Ectodermal cell (in vitro differentiated cells): Measurements from ENCODE around the gene TERF2IP.
A peak's percentile ranks its signal among the peaks of the same experiment; 100 is the strongest.

ENCODE experiments used
- H3K27ac ChIP-seq: 2 replicates; pipeline ENCODE4 v1.7.0; 2013; ENCODE audit warnings: mild to moderate bottlenecking, low read depth, low read length; ENCODE audit not compliant: insufficient read depth, poor library complexity, severe bottlenecking
- H3K27me3 ChIP-seq: 2 replicates; pipeline ENCODE4 v1.7.0; 2013; ENCODE audit warnings: mild to moderate bottlenecking, low read length; ENCODE audit not compliant: insufficient read depth, control insufficient read depth, poor library complexity, severe bottlenecking
- H3K36me3 ChIP-seq: one replicate; pipeline ENCODE4 v1.7.0; 2013; ENCODE audit warnings: low read length; ENCODE audit not compliant: control insufficient read depth, insufficient read depth
- H3K4me1 ChIP-seq: one replicate; pipeline ENCODE4 v1.7.0; 2013; ENCODE audit warnings: low read length; ENCODE audit not compliant: control insufficient read depth, insufficient read depth
- H3K4me3 ChIP-seq: 2 replicates; pipeline ENCODE4 v1.7.0; 2013; ENCODE audit warnings: low read depth, low read length, control low read depth; ENCODE audit not compliant: insufficient read depth
- H3K9me3 ChIP-seq: 2 replicates; pipeline ENCODE4 v1.7.0; 2013; ENCODE audit warnings: mild to moderate bottlenecking, low read length, moderate library complexity; ENCODE audit not compliant: control insufficient read depth
- WGBS, 2 experiments: methylation state at CpG; one replicate each; pipeline ENCODE4 v1.1.7; 2013; ENCODE audit warnings: missing lambda C conversion rate in 2 of 2; 5-methylcytosine and 5-hydroxymethylcytosine counted together

Gene TERF2IP

DNA sequence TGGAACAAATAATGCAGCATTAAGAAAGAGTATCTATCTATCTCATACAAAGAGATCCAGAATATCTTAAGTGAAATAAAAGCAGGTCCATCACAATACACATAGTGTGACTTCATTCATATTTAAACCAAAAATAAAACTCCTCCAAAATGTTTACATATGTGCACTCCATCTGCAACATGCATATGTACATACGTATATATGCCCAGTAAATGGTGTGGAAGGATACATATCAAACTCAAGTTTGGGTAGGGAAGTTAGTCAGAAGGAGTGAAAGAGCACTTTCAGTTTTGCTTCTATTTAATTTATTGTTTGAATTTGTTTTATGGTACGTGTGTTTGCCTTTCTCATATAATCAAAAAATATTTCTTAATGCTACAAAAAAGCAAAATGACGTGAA lies 12.5 kb upstream of the TERF2IP start:
- 88 to 94% methylated on average over 1 to 2 of the region's 3 CpGs for WGBS, 2 experiments
- Histone ChIP-seq H3K27me3 (no peaks in the 10 kb centered on the region), H3K4me3 (no peak overlapping the region), H3K9me3 (no peaks in the 10 kb centered on the region), H3K27ac (no peak overlapping the region), H3K4me1 (no peaks in the 10 kb centered on the region), H3K36me3 (peaks cover 50% of the 10 kb centered on the region)

- WGBS, 2 experiments = 93 to 97% methylated on average over 6 of the region's 6 CpGs
- H3K4me1 ChIP-seq = no peaks in the 10 kb centered on the region
- peaks cover 28% of the 10 kb centered on the region for H3K36me3 ChIP-seq
- H3K27ac ChIP-seq = no peak overlapping the region
- no peaks in the 10 kb centered on the region for H3K27me3 ChIP-seq
- H3K4me3 ChIP-seq = no peak overlapping the region
- H3K9me3 ChIP-seq = no peaks in the 10 kb centered on the region
These were observed 7.0 kb upstream of the TERF2IP start for GRCh38 chr16:75640598-75640997.

- WGBS, 2 experiments = 97% methylated on average over 7 of the region's 7 CpGs
- H3K27ac ChIP-seq = no peak overlapping the region
- no peaks in the 10 kb centered on the region for H3K9me3 ChIP-seq
- H3K4me1 ChIP-seq = peaks cover 4% of the 10 kb centered on the region
- no peaks in the 10 kb centered on the region for H3K27me3 ChIP-seq
- H3K4me3 ChIP-seq = no peak overlapping the region
- peaks cover 15% of the 10 kb centered on the region for H3K36me3 ChIP-seq
These were observed 3.1 kb upstream of the TERF2IP start for GRCh38 chr16:75644240-75645012.

DNA sequence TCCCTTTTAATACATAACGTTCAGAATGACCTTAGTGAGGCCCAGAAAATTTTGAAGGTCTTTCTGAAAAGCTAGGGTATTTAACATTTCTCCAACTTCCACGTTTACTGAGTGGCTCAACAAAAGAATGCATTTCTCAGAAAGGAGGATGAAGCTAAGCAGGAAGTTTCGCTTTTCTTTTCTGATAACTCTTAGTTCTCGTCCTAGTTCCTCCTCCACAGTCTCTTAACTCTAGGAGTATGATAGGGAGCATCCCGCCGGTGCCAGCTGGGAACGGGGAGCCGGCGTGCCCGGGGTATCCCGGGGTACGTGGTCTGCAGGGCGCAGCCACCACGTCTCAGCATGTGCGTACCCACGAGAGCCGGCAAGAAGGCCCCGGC lies 471 bp upstream of the TERF2IP start:
- Histone ChIP-seq H3K27me3 (no peaks in the 10 kb centered on the region), H3K36me3 (no peaks in the 10 kb centered on the region), H3K9me3 (no peaks in the 10 kb centered on the region), H3K4me3 (peak overlapping the region; percentile 98), H3K4me1 (peaks cover 14% of the 10 kb centered on the region), H3K27ac (no peak overlapping the region)
- 0% methylated on average over 18 of the region's 18 CpGs for WGBS, 2 experiments

- Histone ChIP-seq H3K36me3 (no peaks in the 10 kb centered on the region), H3K4me3 (peak overlapping the region; percentile 98), H3K9me3 (no peaks in the 10 kb centered on the region), H3K27me3 (no peaks in the 10 kb centered on the region), H3K27ac (peak overlapping the region; percentile 83), H3K4me1 (peaks cover 14% of the 10 kb centered on the region)
- 0 to 1% methylated on average over 62 of the region's 62 CpGs for WGBS, 2 experiments
These were observed 898 bp downstream of the TERF2IP start for GRCh38 chr16:75648265-75649076.

GRCh38 chr16:75653922-75654321 lies 6.3 kb downstream of the TERF2IP start:
- Histone ChIP-seq H3K27me3 (no peaks in the 10 kb centered on the region), H3K4me3 (no peak overlapping the region), H3K27ac (no peak overlapping the region), H3K9me3 (no peaks in the 10 kb centered on the region), H3K36me3 (peaks cover 21% of the 10 kb centered on the region), H3K4me1 (peaks cover 10% of the 10 kb centered on the region)
- WGBS, 2 experiments = 79 to 100% methylated on average over 1 of the region's 1 CpG

- Histone ChIP-seq H3K36me3 (peaks cover 21% of the 10 kb centered on the region), H3K4me3 (no peak overlapping the region), H3K27me3 (no peaks in the 10 kb centered on the region), H3K27ac (no peak overlapping the region), H3K4me1 (no peaks in the 10 kb centered on the region), H3K9me3 (no peaks in the 10 kb centered on the region)
- WGBS, 2 experiments = 90 to 95% methylated on average over 2 of the region's 2 CpGs
These were observed 10.6 kb downstream of the TERF2IP start for GRCh38 chr16:75658175-75658574.

DNA sequence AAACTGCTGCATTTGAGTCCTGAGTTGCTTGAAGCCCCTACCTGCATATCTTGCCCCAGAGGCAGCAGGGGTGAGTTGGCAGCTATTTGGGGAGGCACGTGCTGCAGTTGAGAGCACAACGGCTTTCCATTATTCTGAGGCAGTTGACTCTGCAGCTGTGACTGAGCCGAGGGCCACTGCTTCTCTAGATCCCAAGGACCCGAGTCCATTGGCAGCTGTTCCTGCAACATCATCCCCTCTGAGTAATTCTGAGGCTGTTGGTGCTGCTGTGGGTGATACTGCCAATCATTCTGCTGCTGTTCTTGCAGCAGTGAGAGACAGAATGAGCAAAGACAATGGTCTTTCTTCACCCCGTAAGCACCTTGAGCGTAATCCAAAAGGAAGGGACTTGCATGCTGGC lies 12.7 kb downstream of the TERF2IP start:
- H3K9me3 ChIP-seq = no peaks in the 10 kb centered on the region
- no peak overlapping the region for H3K4me3 ChIP-seq
- H3K27me3 ChIP-seq = no peaks in the 10 kb centered on the region
- no peak overlapping the region for H3K27ac ChIP-seq
- whole genome bisulfite sequencing, 2 experiments = 94 to 97% methylated on average over 6 of the region's 6 CpGs
- H3K36me3 ChIP-seq = peaks cover 16% of the 10 kb centered on the region
- H3K4me1 ChIP-seq = no peaks in the 10 kb centered on the region

GRCh38 chr16:75660726-75661302 lies 13.2 kb downstream of the TERF2IP start:
- H3K36me3 ChIP-seq = peaks cover 12% of the 10 kb centered on the region

GRCh38 chr16:75667503-75667902 lies 19.9 kb downstream of the TERF2IP start:
- Histone ChIP-seq H3K27ac (no peak overlapping the region), H3K9me3 (no peaks in the 10 kb centered on the region), H3K36me3 (no peaks in the 10 kb centered on the region), H3K4me1 (no peaks in the 10 kb centered on the region), H3K4me3 (no peak overlapping the region), H3K27me3 (no peaks in the 10 kb centered on the region)

More at GRCh38 chr16:75660726-75661302, 13.2 kb downstream of the TERF2IP start:
- H3K9me3 ChIP-seq = no peaks in the 10 kb centered on the region
- no peak overlapping the region for H3K4me3 ChIP-seq
- H3K27me3 ChIP-seq = no peaks in the 10 kb centered on the region
- H3K4me1 ChIP-seq = no peaks in the 10 kb centered on the region
- WGBS, 2 experiments = 93 to 98% methylated on average over 3 to 4 of the region's 4 CpGs
- no peak overlapping the region for H3K27ac ChIP-seq
